Kidney (tissue), 14 donors: Measurements from ENCODE around the gene DAPL1. TPM values are rescaled to one million over a fixed set of nuclear protein-coding genes. Genes with fewer than 3 reads are reported as not detected.
A peak's percentile ranks its signal among the peaks of the same experiment; 100 is the strongest.

Experiments used
- DNase-seq, 5 donors: peaks; one replicate each; pipeline ENCODE4 v3.0.0-alpha.2; 2013 to 2020
- FAIRE-seq: peaks from 2 replicates; lab custom pipeline; 2012; peaks lifted over from hg19 to GRCh38; lab: Jason Lieb, UNC
- H3K27ac ChIP-seq, 2 donors: one replicate each; pipeline ENCODE4 v1.7.0; 2013; ENCODE audit warnings: low read depth in 2 of 2, low read length in 2 of 2, inconsistent platforms in 1 of 2
- H3K27me3 ChIP-seq: one replicate; pipeline ENCODE4 v1.7.1; 2013; ENCODE audit warnings: low read length, inconsistent platforms; ENCODE audit not compliant: control insufficient read depth, insufficient read depth
- H3K36me3 ChIP-seq, 3 donors: one replicate each; pipeline versions ENCODE4 v1.7.0 to v1.7.1; 2013; ENCODE audit warnings: low read length in 3 of 3, control low read depth in 1 of 3, inconsistent platforms in 1 of 3; ENCODE audit not compliant: insufficient read depth in 3 of 3, control insufficient read depth in 2 of 3
- H3K4me1 ChIP-seq, 3 donors: one replicate each; pipeline versions ENCODE4 v1.7.0 to v1.7.1; 2013; ENCODE audit warnings: low read length in 3 of 3, inconsistent platforms in 1 of 3, low read depth in 1 of 3; ENCODE audit not compliant: control insufficient read depth in 2 of 3, insufficient read depth in 2 of 3
- H3K4me3 ChIP-seq, 3 donors: one replicate each; pipeline versions ENCODE4 v1.7.0 to v1.8.1; 2013; ENCODE audit warnings: low read length in 3 of 3, control low read depth in 1 of 3, inconsistent platforms in 1 of 3
- H3K9ac ChIP-seq, 3 donors: one replicate each; pipeline versions ENCODE4 v1.7.0 to v1.7.1; 2013; ENCODE audit warnings: low read length in 3 of 3, control low read depth in 1 of 3, inconsistent platforms in 1 of 3
- H3K9me3 ChIP-seq, 3 donors: one replicate each; pipeline versions ENCODE4 v1.7.0 to v1.7.1; 2013; ENCODE audit warnings: low read length in 3 of 3, control low read depth in 1 of 3, inconsistent platforms in 1 of 3; ENCODE audit not compliant: control insufficient read depth in 2 of 3, insufficient read depth in 1 of 3
- CTCF ChIP-seq: IDR thresholded peaks from 3 replicates; pipeline ENCODE4 v1.5.1; 2012; ENCODE audit warnings: mild to moderate bottlenecking, moderate library complexity, borderline replicate concordance; ENCODE audit not compliant: insufficient read depth; ENCODE audit errors: extremely low read depth
- intact Hi-C: fragments of 100-400 bp; cut with DNase I; formaldehyde crosslinking; loops from one replicate; pipeline ENCODE4 v1.11.1; 2022
- polyA plus RNA-seq: library from polyadenylated mRNA; stranded (reverse); fragments of 350-450 nt; fragmentation: Illumina TruSeq; extraction: RNeasy Lipid Tissue Mini Kit (QIAGEN cat#74804); gene quantifications from one replicate; pipeline ENCODE4 v1.2.3, GENCODE V29; 2014; ENCODE audit warnings: low read depth, low replicate concordance; ENCODE audit not compliant: insufficient read depth
- total RNA-seq: library from RNA; stranded (reverse); fragmentation: NEBNext Ultra II Directional; extraction: Animal tissue kit (Norgen Biotek cat#: 25700); gene quantifications from one replicate; pipeline ENCODE4 v1.2.1, GENCODE V29; 2021
- donor health status: control.
- donor health status: control.
- donor health status: control.
- donor health status: control.
- donor health status: control.
- donor health status: DM: yes; HTN: yes; CAD: no.
- donor health status: Normal renal cell carcinoma (clear cell type).

Gene DAPL1
- total and polyA plus RNA-seq, 2 donors from 2014 or later, result 0.50 to 3.6 TPM

GRCh38 chr2:158777077-158777476 lies 18.0 kb upstream of the DAPL1 start:
- no peak for DNase-seq
- intact Hi-C loops, result no loop called here
- no peaks in the 10 kb centered on the region for H3K9me3 ChIP-seq
- TF ChIP-seq CTCF, result no peak
- no peaks in the 10 kb centered on the region for H3K27me3 ChIP-seq
- no peak overlapping the region for H3K27ac ChIP-seq
- H3K4me1 ChIP-seq, result no peaks in the 10 kb centered on the region
- no peak overlapping the region for H3K4me3 ChIP-seq
- no peak overlapping the region for H3K9ac ChIP-seq
- FAIRE-seq, result no peak
- H3K36me3 ChIP-seq, result no peaks in the 10 kb centered on the region

- Histone ChIP-seq H3K4me1 (no peaks in the 10 kb centered on the region), H3K9ac (no peak overlapping the region), H3K27me3 (no peaks in the 10 kb centered on the region), H3K27ac (no peak overlapping the region), H3K36me3 (no peaks in the 10 kb centered on the region), H3K9me3 (no peaks in the 10 kb centered on the region), H3K4me3 (no peak overlapping the region)
- intact Hi-C loops, result no loop called here
- FAIRE-seq, result no peak
- no peak for TF ChIP-seq CTCF
- DNase-seq, result no peak
These were observed 16.9 kb upstream of the DAPL1 start for GRCh38 chr2:158778243-158778642.

GRCh38 chr2:158779621-158780020 lies 15.5 kb upstream of the DAPL1 start:
- FAIRE-seq (no peak), DNase-seq (no peak)
- intact Hi-C loops, result no loop called here
- no peak for TF ChIP-seq CTCF
- no peak overlapping the region for H3K9ac ChIP-seq
- H3K4me1 ChIP-seq, result no peaks in the 10 kb centered on the region
- H3K9me3 ChIP-seq, result no peaks in the 10 kb centered on the region
- H3K36me3 ChIP-seq, result no peaks in the 10 kb centered on the region
- H3K4me3 ChIP-seq, result no peak overlapping the region
- H3K27ac ChIP-seq, result no peak overlapping the region
- no peaks in the 10 kb centered on the region for H3K27me3 ChIP-seq

- Histone ChIP-seq H3K9me3 (no peaks in the 10 kb centered on the region), H3K4me1 (no peaks in the 10 kb centered on the region), H3K27me3 (no peaks in the 10 kb centered on the region), H3K9ac (no peak overlapping the region), H3K4me3 (no peak overlapping the region), H3K36me3 (no peaks in the 10 kb centered on the region), H3K27ac (no peak overlapping the region)
- intact Hi-C loops, result no loop called here
- peak; percentile 70 for FAIRE-seq
- no peak for TF ChIP-seq CTCF
- DNase-seq, result peak in 2 of 5 donors; percentile 31 to 65
These were observed 13.7 kb upstream of the DAPL1 start for GRCh38 chr2:158781353-158781961.
